ENCODE results near the gene HIGD2A.

The HIGD2A gene

DNA sequence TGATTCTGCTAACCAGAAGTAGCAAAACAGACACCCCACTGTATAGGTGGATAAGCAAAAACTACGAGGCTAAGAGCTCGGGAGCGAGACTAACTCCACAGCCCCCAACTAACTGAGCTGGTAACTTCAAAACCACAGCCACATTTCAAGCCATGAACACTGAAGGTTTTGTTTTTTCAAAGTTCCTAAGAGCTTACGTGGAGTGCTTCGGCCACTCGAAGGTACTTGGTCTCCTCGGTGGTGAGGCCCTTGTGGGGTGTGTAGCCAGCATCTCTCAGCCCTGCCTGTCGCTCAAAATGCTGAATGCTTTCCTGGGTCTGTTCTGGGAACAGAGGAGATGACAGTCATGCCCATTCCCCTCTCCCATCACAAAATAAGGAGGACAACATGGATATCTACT is 38.1 kb upstream of the HIGD2A start:
- Histone ChIP-seq H3K9me3 (ENCODE audit: severe bottlenecking) (no peaks in the 10 kb centered on the region), H3K27me3 (ENCODE audit: insufficient read depth, low read depth, severe bottlenecking) (no peaks in the 10 kb centered on the region), H3K4me3 (ENCODE audit: low read depth, low read length) (no peak overlapping the region), H3K36me3 (peaks cover 85% of the 10 kb centered on the region), H3K27ac (no peak overlapping the region)
- TF ChIP-seq, protein P1, sequence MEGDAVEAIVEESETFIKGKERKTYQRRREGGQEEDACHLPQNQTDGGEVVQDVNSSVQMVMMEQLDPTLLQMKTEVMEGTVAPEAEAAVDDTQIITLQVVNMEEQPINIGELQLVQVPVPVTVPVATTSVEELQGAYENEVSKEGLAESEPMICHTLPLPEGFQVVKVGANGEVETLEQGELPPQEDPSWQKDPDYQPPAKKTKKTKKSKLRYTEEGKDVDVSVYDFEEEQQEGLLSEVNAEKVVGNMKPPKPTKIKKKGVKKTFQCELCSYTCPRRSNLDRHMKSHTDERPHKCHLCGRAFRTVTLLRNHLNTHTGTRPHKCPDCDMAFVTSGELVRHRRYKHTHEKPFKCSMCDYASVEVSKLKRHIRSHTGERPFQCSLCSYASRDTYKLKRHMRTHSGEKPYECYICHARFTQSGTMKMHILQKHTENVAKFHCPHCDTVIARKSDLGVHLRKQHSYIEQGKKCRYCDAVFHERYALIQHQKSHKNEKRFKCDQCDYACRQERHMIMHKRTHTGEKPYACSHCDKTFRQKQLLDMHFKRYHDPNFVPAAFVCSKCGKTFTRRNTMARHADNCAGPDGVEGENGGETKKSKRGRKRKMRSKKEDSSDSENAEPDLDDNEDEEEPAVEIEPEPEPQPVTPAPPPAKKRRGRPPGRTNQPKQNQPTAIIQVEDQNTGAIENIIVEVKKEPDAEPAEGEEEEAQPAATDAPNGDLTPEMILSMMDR (IDR thresholded peaks at IDR 0.05; ENCODE audit: low read depth, low read length), result no peak
- DNase-seq, result no peak

DNA sequence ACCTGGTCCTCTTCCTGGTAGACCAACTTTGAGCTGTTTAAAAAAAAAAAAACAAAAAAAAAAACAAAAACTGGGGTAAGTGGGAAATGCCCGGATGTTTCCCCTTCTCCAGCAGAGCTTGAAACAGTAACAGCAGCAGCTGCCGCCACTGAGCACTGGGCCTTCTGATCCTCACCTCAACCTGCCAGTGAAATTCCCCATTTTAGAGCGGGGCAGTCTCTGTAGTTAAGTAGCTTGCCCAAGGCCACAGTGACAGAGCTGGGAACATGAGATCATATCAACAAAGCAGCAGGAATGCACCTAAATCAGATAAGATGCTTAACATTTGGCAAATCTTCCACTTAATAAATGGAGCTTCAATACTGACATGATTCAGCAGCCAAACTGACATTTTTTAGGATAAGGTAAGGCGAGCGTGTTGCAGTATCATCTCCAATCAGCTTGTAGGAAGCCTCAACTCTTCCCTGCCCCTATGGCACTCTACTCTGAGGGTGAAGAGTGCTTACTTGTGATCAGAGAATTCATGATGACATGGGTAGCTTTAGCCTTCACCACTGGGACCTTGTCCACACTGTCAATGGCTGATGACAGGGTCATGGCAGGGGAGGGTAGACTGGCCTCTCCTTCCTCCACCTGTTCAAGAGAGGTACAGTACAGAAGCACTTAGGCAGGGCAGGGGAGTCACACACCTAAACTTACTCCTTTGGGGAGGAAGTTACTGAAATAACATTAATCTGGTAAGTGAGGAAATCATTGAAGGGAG is 36.3 kb upstream of the HIGD2A start:
- H3K27ac ChIP-seq, result no peak overlapping the region
- H3K4me3 ChIP-seq (ENCODE audit: low read depth, low read length), result no peak overlapping the region
- TF ChIP-seq, protein P1 (IDR thresholded peaks at IDR 0.05; ENCODE audit: low read depth, low read length), result no peak
- H3K36me3 ChIP-seq, result peaks cover 86% of the 10 kb centered on the region
- no peaks in the 10 kb centered on the region for H3K27me3 ChIP-seq (ENCODE audit: insufficient read depth, low read depth, severe bottlenecking)
- no peaks in the 10 kb centered on the region for H3K9me3 ChIP-seq (ENCODE audit: severe bottlenecking)
- DNase-seq, result no peak

DNA sequence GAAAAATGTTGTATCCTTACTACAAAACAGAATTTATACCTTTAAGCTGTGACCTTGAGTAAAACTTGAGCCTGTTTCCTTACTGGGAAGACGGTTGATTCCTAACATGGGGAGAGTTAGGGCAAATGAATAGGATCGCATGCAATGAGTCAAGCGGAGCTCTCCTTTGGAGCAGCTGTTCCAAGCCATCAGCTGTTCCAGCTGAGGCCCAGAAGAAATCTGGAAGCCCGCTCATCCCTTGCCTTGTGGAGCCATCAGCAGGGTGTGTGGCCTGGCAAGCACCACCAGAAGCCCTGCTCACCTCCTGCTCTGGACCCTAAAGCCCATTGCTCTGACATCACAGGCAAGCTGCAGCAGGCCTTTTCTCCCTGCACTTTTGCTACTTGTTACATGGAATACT is 35.0 kb upstream of the HIGD2A start:
- Histone ChIP-seq H3K36me3 (peaks cover 84% of the 10 kb centered on the region), H3K9me3 (ENCODE audit: severe bottlenecking) (no peaks in the 10 kb centered on the region), H3K27me3 (ENCODE audit: insufficient read depth, low read depth, severe bottlenecking) (no peaks in the 10 kb centered on the region), H3K4me3 (ENCODE audit: low read depth, low read length) (no peak overlapping the region), H3K27ac (no peak overlapping the region)
- no peak for DNase-seq
- TF ChIP-seq, protein P1 (IDR thresholded peaks at IDR 0.05; ENCODE audit: low read depth, low read length), result no peak

DNA sequence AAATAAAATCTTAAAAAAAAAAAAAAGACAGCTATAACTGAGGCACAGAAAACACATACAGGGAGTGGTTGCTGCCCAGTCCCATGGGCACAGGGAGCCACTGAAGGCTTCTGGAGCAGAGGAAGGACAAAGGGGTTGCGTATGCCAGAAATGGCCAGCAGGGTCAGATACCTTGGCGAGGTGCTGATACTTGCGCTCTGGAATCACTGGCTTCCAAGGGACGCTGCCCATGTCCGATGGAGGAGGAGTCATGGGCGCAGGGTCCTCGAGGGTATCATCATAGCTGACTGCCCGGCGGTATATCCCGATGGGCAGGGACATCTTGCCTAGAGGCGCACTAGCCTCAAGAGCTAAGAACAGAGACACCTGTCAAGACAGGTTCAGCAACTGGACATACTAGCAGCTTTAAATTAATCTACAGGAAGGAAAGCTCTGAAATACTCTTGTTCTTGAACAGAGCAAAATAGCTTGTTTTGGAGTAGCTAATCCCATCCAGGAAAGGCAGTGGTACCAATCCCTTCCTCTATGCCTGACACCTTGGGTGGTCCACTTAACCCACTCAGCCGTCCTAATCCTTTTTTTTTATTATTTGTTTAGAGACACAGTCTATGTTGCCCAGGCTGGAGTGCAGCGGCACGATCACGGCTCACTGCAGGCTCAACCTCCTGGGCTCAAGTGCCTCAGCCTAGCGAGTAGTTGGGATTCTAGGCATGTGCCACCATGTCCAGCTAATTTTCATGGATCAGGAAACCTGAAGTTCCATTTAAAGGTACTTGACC is 33.0 kb upstream of the HIGD2A start:
- Histone ChIP-seq H3K27ac (no peak overlapping the region), H3K27me3 (ENCODE audit: insufficient read depth, low read depth, severe bottlenecking) (no peaks in the 10 kb centered on the region), H3K36me3 (peaks cover 76% of the 10 kb centered on the region), H3K9me3 (ENCODE audit: severe bottlenecking) (no peaks in the 10 kb centered on the region), H3K4me3 (ENCODE audit: low read depth, low read length) (no peak overlapping the region)
- DNase-seq, result no peak
- TF ChIP-seq, protein P1 (IDR thresholded peaks at IDR 0.05; ENCODE audit: low read depth, low read length), result peak; percentile 30; the same call in 1 of the 2 replicates

DNA sequence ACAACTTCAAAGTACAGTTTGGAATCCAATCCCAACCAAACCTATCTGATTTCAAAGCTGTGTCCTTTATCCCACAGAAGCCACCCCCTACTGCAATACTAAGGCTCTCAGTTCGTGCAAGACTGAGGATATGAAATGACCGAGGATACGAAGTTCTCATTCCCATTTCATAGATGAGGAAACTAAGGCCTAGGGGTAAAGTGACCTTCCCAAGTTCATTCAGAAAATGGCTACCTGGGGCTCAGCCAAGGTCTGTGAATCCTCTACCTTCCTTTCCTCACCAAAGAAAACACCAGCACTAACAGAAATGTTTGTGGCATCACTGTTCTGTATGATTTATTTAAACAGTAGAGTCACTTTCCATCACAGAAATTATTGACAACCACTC is 32.4 kb upstream of the HIGD2A start:
- no peaks in the 10 kb centered on the region for H3K9me3 ChIP-seq (ENCODE audit: severe bottlenecking)
- TF ChIP-seq, protein P1 (IDR thresholded peaks at IDR 0.05; ENCODE audit: low read depth, low read length), result no peak
- H3K27me3 ChIP-seq (ENCODE audit: insufficient read depth, low read depth, severe bottlenecking), result no peaks in the 10 kb centered on the region
- H3K36me3 ChIP-seq, result peaks cover 73% of the 10 kb centered on the region
- no peak overlapping the region for H3K4me3 ChIP-seq (ENCODE audit: low read depth, low read length)
- no peak for DNase-seq
- H3K27ac ChIP-seq, result no peak overlapping the region

Data from WERI-Rb-1 (cell line).